Ectodermal cell (in vitro differentiated cells): Measurements from ENCODE around the gene ATAT1.

Experiments used
- H3K27ac ChIP-seq: 2 replicates; pipeline ENCODE4 v1.7.0; 2013; ENCODE audit warnings: mild to moderate bottlenecking, low read depth, low read length; ENCODE audit not compliant: insufficient read depth, poor library complexity, severe bottlenecking
- H3K27me3 ChIP-seq: 2 replicates; pipeline ENCODE4 v1.7.0; 2013; ENCODE audit warnings: mild to moderate bottlenecking, low read length; ENCODE audit not compliant: insufficient read depth, control insufficient read depth, poor library complexity, severe bottlenecking
- H3K36me3 ChIP-seq: one replicate; pipeline ENCODE4 v1.7.0; 2013; ENCODE audit warnings: low read length; ENCODE audit not compliant: control insufficient read depth, insufficient read depth
- H3K4me1 ChIP-seq: one replicate; pipeline ENCODE4 v1.7.0; 2013; ENCODE audit warnings: low read length; ENCODE audit not compliant: control insufficient read depth, insufficient read depth
- H3K4me3 ChIP-seq: 2 replicates; pipeline ENCODE4 v1.7.0; 2013; ENCODE audit warnings: low read depth, low read length, control low read depth; ENCODE audit not compliant: insufficient read depth
- H3K9me3 ChIP-seq: 2 replicates; pipeline ENCODE4 v1.7.0; 2013; ENCODE audit warnings: mild to moderate bottlenecking, low read length, moderate library complexity; ENCODE audit not compliant: control insufficient read depth
- WGBS, 2 experiments: methylation state at CpG; one replicate each; pipeline ENCODE4 v1.1.7; 2013; ENCODE audit warnings: missing lambda C conversion rate in 2 of 2; 5-methylcytosine and 5-hydroxymethylcytosine counted together

ATAT1 gene

DNA sequence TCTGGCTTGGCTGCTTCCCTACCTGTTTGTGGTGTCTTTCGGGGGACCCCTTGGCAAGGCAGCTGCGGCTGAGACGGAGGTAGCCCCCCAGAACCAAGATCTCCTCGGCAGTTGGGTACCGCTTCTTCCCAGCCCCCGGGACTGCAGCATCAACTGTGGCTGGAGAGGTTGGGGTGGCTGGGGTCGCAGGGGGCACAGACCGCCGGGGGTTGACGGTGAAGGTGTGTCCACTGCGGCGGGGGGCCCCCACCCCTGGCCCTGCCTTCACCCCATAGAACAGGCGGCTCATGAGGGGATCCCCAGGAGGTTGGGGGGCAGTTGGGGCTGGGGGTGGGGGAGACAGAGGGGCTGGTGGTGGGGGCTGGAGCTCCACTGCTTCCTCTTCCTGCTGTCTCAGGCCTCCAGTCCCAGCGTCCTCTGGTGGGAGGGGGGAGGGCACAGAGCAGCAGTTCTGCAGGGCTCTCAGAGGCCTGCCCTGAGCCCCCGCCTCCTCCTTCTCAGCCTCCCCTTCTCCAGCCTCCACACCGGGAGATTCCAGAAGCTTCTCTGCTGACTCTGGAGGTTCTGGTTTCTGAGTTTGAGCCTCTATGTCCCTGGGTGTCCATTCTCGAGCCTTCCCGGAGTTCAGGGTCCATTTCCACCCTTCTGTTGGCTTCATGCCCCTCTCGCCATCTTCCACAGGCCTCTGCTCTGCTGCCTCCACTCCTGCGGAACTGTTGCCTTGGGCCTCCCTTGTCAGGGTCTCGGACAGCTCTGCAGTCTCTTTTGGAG lies 57.9 kb downstream of the ATAT1 start:
- Histone ChIP-seq H3K9me3 (no peaks in the 10 kb centered on the region), H3K27me3 (no peaks in the 10 kb centered on the region), H3K4me1 (peaks cover 59% of the 10 kb centered on the region), H3K36me3 (no peaks in the 10 kb centered on the region), H3K27ac (no peak overlapping the region), H3K4me3 (peak overlapping the region; percentile 40)
- WGBS, 2 experiments: 74 to 81% methylated on average over 18 to 20 of the region's 21 CpGs

DNA sequence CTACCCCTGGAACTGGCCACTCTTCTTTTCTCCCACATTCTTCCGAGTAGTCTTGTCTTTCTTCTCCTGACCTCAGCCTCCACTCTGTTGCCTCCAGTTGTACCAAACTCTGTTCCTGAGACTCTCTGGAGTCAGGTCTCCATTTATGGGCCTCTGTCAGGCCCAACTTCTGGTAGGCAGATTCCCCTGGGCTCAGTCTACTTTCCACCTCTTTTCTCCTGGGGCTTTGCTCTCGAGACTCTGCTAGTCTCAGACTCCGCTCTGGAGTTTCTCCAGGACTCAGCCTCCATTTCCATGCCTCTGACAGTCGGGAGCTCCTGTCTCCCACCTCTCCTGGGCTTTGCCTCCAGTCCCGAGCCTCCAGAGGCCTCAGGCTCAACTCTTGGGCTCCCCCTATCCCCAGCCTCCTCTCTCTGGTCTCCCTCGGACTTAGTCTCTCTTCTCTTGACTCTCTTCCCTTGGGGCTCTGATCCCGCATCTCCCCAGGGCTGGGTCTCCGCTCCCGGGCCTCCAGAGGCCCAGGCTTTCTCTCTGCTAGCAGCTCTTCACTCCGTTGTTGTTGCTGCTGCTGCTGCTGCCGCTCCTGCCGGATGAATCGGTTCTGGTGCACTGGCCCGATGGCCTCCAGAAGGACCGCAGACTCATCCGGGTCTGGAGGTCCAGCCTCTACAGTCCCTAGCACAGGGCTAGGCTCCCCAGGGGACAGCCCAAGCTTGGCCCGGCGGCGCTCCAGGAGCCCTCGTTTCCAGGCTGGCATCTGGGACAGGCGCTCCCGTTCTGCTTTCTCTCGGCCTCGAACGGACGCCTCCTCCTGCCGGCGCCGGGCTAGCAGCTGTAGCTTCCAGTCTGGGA lies 58.7 kb downstream of the ATAT1 start:
- Histone ChIP-seq H3K9me3 (no peaks in the 10 kb centered on the region), H3K36me3 (no peaks in the 10 kb centered on the region), H3K4me3 (peak overlapping the region; percentile 69), H3K27ac (no peak overlapping the region), H3K27me3 (no peaks in the 10 kb centered on the region), H3K4me1 (peaks cover 57% of the 10 kb centered on the region)
- WGBS, 2 experiments: 59 to 60% methylated on average over 29 of the region's 29 CpGs

DNA sequence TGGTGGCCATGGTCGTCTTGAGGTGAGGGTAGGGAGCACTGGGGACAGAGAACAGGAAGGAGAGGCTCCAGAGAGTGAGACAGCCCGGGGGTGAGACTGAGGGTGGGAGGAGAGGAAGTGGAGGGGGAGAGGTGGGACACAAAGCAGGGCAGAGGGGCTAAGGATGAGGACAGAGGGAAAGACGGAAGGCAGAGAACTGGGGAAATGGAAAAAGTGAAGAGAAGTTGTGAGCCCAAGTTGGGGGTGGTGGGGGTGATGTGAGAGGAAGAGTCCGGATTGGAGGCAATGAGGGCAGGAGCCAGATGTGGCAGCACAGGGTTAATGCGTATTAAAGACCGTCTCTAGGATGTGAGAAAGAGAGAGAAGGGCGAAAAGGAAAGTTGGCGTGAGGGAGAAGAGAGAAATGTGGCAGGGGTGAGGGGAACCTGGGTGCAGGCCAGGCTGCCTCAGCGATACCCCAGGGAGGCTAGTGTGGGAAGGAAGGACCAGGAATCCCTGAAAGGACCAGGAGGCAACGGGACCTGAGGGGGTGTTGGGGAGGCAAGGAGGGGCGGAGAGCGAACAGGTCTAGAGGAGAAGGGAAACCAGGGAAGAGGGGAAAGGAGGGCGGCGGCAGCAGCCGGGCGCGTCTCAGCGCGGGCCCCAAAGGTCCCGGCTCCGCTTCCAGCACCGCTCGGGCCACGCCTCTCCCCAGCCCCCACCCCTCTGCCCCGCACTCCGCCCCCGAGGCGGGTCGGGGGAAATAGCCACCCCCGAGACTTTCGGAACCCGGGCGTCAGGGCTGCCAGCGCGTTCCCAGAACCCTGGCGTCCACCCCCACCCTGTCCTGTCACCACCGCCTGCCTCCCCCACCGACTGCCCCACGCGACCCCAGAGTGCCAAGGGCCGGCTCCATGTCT lies 59.6 kb downstream of the ATAT1 start, which contains the start of gene PPP1R18:
Gene PPP1R18 (minus strand): TSS at position 637 of the 899 bp plus-strand sequence. CDS start 627 bp downstream, at position 10.
- Histone ChIP-seq H3K9me3 (no peaks in the 10 kb centered on the region), H3K4me1 (peaks cover 56% of the 10 kb centered on the region), H3K27ac (peak within 1 kb of the TSS; percentile 94), H3K27me3 (no peaks in the 10 kb centered on the region), H3K36me3 (no peaks in the 10 kb centered on the region), H3K4me3 (peak within 1 kb of the TSS; percentile 69)
- 1 to 2% methylated on average over 40 to 41 of the region's 41 CpGs for WGBS, 2 experiments

DNA sequence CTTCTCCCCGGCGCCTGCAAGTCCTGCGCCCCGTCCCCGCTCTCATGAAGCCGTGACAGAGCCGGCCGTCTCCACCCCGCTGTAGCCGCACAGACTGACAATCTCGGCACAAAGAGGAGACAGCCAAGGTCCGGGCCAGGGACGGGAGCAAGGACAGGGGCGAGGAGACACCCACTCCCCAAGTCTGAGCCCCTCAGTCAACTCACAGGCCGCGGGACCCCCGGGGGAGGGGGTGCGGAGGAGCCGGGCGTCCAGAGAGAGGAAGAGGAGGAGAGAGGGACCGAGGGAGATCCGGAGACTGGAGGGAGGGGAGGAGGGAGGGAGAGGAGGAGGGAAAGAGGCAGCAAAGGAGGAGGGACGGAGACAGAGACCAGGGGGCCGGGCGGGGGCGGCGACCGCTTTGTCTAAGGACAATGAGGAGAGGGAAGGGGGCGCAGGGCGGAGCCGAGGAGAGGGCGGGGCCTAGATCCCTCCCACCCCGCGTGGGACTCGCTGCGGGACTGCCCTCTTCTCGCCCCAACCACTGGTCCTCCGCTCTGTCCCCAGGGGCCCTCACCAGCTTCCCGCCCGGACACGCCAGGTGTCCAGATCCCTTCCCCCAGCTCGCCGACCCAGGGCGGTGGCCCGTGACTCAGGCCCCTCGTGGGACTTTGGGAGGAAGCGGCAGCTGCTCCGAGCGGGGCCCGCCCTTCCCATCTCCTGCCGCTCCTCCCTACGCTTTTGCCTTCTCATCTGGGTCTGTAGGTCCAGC lies 60.4 kb downstream of the ATAT1 start:
- Histone ChIP-seq H3K9me3 (no peaks in the 10 kb centered on the region), H3K4me3 (peak overlapping the region; percentile 69), H3K27ac (peak overlapping the region; percentile 94), H3K36me3 (no peaks in the 10 kb centered on the region), H3K4me1 (peaks cover 57% of the 10 kb centered on the region), H3K27me3 (no peaks in the 10 kb centered on the region)
- WGBS, 2 experiments: 0% methylated on average over 52 of the region's 52 CpGs

DNA sequence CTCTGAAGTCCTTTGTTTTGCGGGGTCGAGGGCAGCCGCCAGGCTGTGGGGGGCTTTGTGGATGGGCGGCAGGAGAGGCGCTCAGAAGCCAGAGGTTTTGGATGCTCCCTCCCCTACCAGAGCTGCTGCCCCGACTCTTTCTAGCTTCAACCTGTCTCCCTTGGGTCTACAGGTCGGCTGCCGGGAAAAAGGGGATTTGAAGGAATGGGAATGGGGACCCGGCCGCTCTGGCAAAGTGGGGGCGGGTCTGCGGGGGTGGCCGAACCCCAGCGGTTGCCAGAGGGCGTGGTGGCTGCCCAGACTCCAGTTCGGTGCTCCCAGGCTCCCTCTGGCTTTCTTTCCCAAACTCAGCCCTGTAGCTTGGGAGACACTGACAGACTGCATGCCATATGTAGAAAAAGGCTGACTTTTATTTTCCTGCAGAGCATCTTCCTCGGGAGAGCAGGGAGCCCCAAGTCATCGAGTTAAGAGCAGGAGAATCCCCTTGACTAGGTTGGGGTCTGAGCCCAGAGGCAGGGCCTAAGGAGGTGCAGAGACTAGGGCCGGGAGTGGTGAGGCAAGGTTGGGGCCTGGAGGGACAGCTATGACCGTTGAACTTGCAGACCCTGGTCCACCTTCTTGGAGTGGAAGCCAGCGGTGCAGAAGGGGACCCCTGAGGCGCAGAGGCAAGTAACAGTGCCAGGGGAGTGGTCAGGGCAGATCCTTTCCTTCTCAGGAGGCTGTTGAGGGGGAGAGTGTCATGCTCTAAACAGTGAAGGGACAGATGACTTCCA lies 61.2 kb downstream of the ATAT1 start:
- WGBS, 2 experiments: 18 to 19% methylated on average over 22 of the region's 22 CpGs
- H3K4me1 ChIP-seq: peaks cover 50% of the 10 kb centered on the region
- H3K27me3 ChIP-seq: no peaks in the 10 kb centered on the region
- no peaks in the 10 kb centered on the region for H3K36me3 ChIP-seq
- peak overlapping the region; percentile 94 for H3K27ac ChIP-seq
- no peaks in the 10 kb centered on the region for H3K9me3 ChIP-seq
- H3K4me3 ChIP-seq: peak overlapping the region; percentile 69

DNA sequence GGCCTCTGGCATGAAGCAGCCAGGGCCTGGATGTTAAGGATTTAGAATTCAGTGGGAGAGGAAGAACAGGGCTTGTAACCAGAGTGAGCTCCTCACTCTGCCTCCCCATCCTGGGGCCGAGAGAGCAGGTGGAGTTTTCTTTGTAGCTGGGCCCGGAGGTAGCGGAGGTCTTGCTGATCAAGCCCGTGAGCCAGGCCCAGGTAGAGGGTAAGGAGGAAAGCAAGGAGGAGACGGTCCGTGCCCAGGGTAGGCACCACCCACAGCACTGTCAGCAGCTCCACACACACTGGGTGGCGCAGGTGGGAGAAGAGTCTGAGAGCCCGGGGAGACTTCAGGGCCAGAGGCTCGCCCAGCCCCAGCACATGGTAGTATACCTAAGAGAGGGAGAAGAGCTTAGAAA lies 61.9 kb downstream of the ATAT1 start:
- Histone ChIP-seq H3K27ac (no peak overlapping the region), H3K4me3 (no peak overlapping the region), H3K27me3 (no peaks in the 10 kb centered on the region), H3K9me3 (no peaks in the 10 kb centered on the region), H3K36me3 (no peaks in the 10 kb centered on the region), H3K4me1 (peaks cover 43% of the 10 kb centered on the region)
- WGBS, 2 experiments: 93 to 95% methylated on average over 9 of the region's 9 CpGs

DNA sequence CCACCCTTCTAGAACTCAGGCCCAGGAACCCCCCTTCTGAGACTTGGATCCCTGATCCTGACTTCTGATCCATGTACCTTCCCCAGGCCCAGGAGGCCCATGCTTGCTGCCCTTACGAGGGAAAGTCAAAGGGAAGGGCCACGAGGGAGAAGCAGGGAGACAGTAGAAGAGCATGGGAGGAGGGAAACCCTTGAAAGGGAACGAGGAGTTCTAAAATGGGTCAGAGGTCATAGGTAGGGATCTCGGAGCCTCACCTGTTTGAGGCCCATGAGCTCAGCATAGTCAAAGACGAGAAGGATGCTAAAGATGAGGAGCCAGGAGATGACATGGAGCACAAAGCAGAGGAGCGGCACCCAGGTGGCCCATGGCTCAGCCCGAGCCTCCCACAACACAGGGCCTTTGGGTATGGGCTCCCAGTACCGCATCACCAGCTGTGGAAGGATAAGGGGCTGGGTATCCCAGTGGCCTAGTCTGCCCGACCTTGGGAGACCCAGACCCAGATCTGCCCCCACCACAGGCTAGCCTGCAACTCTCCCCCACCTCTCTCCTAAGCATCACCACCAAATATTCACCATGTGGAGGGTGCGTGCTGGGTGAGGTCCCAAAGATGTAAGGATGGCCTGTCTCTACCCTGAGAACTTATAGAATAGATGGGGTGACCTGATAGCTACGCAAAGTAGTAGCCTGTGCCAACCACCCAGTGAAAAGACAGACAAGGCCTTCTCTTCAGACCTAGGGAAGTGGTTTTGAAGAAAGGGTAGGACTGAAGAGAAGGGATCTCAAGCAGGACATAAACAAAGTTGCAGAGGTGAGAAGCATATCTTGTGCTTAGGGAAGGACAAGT lies 62.6 kb downstream of the ATAT1 start:
- Histone ChIP-seq H3K27me3 (no peaks in the 10 kb centered on the region), H3K4me1 (peaks cover 37% of the 10 kb centered on the region), H3K4me3 (peak overlapping the region; percentile 72), H3K27ac (no peak overlapping the region), H3K36me3 (no peaks in the 10 kb centered on the region), H3K9me3 (no peaks in the 10 kb centered on the region)
- 94% methylated on average over 11 of the region's 11 CpGs for WGBS, 2 experiments

DNA sequence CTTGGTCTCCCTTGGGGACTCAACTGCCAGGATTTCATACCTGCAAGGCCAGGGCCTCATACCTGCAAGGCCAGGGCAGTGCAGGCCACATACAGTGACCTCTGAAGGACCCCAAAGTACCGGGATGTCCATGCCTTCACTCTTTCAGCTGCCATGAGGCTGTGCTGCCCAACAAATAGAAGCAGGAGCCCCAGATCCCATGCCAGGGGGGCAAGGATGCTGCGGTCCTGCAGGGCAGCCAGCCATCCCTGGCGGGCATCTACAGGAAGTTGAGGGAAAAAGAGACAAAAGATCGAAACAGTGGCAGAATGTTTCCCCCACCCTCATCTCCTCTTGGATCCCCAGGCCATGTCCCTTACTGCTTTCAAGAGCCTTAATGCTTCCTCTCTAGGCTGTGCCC lies 63.3 kb downstream of the ATAT1 start:
- Histone ChIP-seq H3K4me3 (peak overlapping the region; percentile 72), H3K36me3 (no peaks in the 10 kb centered on the region), H3K4me1 (peaks cover 31% of the 10 kb centered on the region), H3K27me3 (no peaks in the 10 kb centered on the region), H3K27ac (no peak overlapping the region), H3K9me3 (no peaks in the 10 kb centered on the region)
- 59 to 60% methylated on average over 4 of the region's 4 CpGs for WGBS, 2 experiments
